Stimulated activated naive CD4-positive, alpha-beta T cell (primary cell): ENCODE results near the gene ILK.
A peak's percentile ranks its signal among the peaks of the same experiment; 100 is the strongest.

Experiments
- DNase-seq, 6 experiments: peaks; one replicate each; lab custom pipeline; 2025; lab: John Stamatoyannopoulos, UW

ILK gene

GRCh38 chr11:6636480-6636879 is 32.9 kb downstream of the ILK start:
- DNase-seq, result no peak

DNA sequence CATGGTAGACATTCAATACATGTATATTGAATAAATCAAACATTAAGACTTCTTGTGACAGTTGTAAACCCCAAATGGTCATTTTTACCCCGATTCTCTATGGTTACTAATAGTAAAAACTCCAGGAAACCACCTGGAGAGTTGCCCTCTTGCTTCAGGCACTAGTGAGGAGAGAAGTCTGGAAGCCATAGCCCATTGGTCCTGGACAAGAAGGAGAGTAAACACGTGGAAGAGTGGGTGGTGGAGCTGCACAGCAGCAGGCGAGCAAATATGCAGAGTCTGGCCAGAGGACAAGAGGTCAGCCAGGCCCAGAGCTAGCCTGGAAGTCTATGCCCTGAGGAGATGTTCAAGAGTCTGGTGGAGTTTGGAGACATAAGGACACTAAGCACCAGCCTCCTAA is 34.3 kb downstream of the ILK start:
- DNase-seq, result no peak

DNA sequence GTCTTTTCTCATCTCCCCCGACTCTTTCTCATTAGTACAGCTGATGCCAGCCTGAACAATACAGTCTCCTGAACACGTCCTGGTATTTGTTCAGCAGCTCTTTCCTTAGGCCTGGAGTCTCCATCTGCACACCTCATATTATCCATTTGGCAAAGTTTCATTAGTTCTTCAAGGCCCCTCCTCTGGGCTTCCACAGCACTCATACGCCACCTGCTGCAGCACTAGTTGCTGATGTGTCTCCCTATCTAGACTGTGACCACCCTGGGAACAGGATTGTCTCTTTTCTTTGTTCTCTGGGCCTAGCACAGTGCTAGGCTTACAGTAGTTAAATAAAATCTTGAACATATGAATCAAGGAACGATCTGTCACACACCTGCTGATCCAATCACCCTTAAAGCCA is 34.9 kb downstream of the ILK start:
- no peak for DNase-seq

GRCh38 chr11:6640036-6640984 is 36.7 kb downstream of the ILK start:
- no peak for DNase-seq

DNA sequence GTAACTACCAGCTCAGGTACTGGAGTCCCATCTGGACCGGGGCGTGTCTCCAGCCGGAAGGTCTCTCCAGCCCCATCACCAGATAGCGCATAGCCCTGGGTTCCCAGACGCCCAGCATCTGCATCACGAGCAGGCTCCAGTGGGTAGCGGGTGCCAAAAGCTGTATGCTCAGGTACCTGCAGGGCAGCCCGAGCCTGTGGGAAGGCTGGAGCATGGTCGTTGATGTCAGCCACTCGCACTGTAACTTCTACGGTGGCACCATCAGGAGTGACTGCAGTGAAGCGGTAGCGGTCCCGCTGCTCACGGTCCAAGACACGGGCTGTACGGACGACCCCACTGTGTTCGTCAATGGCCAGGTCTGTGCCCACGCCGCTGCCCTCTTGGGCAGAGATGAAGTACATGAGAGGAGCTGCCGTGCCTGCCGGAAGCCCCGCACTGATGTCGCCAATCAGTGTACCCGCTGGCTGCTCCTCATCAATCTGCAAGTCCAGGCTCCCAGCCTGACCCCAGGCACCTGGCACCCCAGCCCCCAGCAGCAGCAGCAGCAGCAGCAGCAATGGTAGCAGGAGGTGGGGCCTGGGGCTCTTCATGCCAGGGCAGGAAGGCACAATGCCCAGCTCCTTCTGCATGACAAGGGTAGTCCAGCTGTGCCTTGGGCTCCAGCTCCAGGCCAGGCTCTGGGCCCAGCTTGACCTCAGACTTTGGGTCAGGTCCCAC is 37.6 kb downstream of the ILK start:
- no peak for DNase-seq

GRCh38 chr11:6642957-6643356 is 39.4 kb downstream of the ILK start:
- DNase-seq, result no peak

- no peak for DNase-seq
Observed at GRCh38 chr11:6646071-6646470, 42.5 kb downstream of the ILK start.

DNA sequence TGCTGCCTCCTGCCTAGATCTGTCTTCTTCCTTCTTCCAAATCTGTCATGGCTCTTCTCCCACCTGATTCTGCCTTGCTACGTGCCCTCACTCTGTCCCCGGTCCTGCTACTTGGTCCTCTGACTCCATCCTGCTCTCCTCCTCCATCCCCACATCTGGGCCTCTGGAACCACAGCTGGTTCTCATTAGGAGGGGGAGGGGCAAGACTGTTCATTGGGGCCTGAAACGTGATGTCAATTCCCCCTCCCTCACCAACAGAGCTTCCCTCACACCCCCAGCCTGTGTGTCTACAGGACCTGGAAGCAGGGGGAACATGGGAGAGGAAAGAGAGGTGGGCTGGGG is 43.0 kb downstream of the ILK start:
- DNase-seq, result no peak

DNA sequence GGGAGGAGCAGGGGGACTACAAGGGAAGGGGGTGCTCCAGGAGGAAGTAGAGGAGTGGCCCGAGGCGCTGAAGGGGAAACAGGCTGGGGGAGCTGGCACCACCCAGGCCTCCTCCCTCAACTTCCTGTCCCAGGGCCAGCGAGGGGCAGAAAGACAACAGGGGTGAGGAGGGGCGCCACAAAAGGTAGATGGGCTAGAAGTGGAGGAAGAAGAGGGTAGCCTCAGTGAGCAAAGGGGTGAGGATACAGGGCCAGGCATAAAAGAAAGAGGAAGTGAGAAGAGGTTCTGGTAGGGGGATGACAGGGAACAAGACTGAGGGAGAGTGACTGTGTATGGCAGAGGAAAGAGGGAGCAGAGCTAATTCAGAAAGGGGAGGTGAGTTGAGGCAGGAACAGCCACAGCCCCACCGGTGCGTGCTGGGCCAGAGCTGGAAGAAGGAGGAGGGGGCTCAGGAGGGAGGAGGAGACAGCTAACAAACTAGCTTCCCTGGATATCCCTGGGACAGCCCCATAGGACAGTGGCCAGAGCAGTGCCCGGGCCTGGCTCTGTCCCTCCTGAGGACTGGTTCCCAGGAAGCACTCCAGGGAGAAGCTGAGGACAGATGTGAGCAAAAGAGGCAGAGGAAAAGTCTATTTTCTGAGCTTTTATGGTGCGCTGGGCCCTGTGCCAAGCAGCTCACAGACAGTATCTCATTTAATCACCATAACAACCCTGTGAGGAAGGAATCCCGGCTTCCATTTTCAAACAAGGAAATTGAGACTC is 43.5 kb downstream of the ILK start:
- peak in 5 of 6 experiments; percentile 18 to 43 (median 34) for DNase-seq

DNA sequence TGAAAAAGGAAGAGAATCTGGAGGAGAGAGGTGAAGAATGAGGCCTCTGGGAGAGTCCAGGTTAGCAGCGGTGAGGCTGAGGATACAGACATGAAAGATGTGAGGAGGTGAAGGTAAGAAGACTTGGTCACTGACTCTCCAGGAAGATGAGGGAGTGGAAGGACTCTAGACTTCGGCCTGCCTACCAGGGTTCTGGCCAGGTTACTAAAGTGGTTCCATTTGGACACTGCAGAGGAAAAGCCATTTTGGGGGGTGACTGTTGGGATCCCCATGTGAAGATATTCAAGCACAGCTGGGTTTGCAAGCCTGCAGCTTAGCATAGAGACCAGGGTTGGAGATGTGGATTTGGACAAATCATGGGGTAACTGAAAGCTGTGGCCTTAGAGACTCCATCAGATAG is 44.3 kb downstream of the ILK start:
- DNase-seq, result no peak

DNA sequence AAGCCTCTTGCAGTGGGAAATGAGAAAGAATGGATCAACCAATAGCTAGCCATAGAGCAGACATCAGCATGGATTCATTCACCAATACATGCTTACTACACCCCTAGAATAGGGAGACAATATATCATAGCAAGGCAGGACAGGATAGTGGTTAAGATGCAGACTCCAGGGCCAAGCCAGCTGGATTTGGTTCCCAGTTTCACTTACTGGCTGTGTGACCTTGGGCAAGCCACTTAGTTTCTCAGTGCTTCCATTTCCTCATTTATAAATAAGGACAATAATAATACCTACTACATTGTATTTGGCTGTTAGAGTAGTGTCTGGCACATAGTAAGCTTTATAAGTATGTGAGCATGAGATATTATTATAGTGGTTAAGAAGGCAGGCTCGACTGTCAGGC is 44.9 kb downstream of the ILK start:
- no peak for DNase-seq

DNA sequence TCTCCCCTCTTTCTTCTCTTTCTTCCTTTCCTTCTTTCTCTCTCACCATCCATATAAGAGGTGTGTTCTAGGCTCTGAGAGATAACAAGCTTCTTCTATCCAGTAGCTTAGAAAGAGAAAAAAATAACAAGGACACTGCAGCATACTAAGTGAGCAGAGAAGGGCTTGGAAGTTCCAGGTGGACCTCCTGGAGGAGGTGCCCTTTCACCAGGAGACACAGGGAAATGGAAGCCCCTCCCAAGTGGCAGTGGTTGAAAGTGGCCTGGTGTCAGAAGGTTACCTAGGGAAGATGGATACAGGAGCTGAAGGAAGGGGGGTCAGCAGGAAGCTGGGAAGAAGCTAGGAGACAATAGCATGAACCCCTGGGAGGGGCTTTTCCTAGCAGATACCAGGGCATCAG is 46.5 kb downstream of the ILK start:
- no peak for DNase-seq

DNA sequence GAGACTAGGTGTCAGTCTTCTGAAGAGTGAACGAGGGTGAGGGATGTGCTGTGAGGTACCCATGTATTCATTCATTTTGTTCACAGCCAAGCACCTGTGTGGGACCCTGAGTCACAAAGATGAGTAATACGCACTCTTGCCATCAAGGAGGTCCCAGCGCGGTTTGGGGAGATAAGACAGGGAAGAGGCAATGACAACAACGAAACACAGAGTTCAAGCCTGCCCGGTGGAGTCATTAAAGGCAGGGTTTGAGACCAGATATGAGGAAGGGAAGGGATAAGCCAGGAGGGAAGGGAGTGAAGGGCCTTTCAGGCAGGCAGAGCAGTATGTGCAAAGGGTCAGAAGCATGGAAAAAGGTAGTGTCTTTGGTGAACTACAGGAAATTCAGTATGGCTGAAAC is 47.4 kb downstream of the ILK start:
- no peak for DNase-seq

DNA sequence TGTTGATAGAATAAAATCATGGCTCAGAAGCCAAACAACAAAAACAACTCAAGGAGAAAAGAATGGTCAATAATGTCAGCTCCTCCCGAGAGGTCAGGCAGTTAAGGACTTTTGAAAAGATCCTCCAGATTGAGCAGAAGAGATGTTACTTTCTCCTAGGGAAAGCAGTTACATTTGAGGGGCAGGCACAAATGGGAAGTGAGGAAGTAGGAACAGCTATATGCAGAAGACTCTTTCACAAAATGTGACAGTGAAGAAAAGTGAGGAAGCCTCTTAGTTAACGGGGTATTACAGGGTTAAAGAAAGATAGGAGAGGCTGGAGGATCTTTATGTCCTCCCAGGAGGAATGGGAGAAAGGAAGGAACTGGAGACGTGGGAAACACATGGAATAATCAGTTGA is 48.6 kb downstream of the ILK start:
- DNase-seq, result no peak

DNA sequence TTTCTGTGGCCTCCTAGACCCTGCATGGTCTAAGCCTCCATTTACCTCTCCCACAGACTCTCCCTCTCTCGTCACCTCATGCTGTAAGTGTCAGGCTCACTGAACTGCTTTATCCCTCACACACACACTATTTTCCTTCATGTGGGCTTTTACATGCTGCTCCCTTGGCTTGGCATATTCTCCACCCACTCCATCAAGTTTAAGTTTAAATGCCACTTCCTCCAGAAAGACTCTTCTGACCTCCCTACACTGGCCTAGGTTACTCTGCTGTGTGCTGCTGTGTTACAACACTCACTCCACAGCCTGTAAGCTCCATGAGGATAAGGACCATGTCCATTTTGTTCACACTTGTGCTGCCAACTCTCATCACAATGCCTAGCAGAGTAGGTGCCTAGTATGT is 49.5 kb downstream of the ILK start:
- no peak for DNase-seq

- DNase-seq, result no peak
Observed at GRCh38 chr11:6653656-6654055, 50.1 kb downstream of the ILK start.

DNA sequence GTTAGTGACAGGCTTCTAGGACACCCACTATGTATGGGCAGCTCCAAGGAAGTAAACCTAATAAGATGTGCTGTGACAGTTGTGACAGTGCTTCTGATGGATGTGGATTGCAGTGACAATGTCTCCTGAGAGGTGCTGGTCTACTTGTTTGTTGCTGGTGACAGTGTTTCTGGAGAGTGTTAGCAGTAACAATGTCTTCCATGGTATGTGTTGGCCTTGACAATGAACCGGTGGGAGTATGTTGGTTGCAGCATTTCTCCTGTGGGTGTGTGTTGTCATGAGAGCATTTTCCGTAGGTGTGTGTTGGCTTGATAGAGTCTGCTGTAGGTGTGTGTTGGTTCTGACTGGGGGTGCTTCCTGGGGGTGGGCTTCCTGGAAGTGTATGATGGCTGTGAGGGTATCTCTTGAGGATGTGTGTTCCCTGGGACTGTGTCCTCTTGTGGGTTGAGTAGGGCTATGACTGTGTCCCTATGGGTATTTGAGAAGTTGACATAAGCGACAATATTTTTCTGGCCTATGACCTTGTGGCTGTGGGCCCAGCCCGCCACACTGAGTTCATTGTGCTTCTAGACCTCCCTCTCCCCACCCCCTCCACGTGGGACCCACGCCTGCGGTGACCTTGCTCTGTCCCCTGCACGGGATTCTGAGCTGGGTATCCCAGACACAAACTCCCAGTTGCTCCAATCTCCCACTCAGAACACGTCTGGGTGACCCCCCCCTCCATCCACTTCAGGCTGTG is 50.9 kb downstream of the ILK start:
- DNase-seq, result peak in 1 of 6 experiments; percentile 32

DNA sequence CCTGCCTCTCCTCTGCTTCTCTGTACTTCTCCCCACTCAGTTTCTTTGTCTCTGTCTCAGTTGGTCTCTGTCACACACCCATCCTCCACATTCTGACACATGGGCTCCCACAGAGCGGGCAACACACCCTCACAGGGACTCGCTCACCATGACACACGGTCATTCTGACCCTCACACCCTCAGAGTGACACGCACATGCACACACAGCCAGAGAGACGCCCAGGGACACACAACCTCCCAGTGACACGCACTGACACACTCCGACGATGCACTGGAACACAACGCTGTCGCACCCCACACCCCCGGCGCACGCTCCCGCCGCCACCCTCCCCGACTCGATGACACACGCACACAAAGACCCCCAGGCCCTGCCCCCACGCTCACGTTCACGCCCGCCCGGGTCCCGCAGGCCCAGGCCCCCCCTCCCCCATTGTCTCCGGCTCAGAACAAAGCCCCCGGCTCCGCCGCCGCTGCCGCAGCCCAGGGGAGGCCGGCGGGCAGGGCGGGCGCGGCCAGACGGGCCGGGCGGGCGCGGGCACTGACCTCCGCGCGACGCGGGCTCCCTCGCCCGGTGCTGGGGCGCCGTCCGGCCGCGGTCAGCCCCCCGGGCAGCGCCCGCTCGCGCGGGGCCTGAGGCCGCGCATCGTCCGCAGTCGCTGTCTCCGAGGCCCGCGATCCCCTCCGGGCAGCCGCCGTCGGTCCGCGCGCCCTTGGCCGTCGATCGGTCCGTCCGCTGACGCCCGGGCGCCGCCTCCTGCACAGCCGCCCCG is 51.6 kb downstream of the ILK start:
- DNase-seq, result peak in 5 of 6 experiments; percentile 12 to 39 (median 26)

DNA sequence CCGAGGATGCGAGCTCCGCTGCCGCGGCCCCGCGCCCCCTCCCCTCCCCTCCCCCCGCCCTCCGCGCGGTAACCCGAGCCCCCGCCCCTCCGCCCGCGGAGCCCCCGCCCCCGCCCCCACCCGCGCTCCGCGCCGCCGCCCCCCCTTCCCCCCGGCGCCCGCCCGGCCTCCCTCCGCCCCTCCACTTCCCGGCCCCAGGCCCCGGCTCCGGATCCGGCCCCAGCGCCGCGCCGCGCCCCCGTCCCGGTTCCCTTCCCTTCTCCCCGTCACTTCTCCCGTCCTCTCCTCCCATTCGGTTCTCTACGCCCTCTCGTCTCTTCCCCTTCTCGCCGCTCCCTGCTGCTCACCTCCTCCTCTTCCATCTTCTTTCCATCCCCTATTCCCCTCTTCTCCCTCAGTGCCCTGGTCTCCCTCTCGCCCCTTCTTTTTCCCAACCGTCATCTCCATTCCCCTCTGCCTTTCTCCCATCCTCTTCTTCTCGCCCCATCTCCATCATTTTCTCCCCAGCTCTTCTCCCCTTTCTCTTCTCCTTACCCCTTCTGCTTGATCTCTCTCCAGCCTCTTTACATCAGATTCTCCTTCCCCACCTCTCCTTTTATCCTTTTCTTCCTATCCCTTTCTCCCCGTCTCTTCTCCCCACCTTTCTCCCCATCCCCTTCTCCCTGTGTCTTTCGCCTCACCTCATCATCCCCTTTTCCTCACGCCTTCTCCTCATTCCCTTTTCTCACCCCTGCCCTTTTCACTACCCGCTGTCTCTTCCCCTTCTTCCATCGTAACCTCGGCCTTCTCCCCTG is 52.4 kb downstream of the ILK start, which contains the start of gene DCHS1:
Gene DCHS1, minus strand, starts transcription at position 20 of the 794 bp plus-strand sequence. CDS start 14,196 bp downstream, outside the sequence.
- DNase-seq, result peak in 5 of 6 experiments; percentile 20 to 39 (median 27)

GRCh38 chr11:6656584-6656915 is 53.0 kb downstream of the ILK start:
- no peak for DNase-seq
